Left ventricle myocardium inferior (tissue), 1 donor: ENCODE data around the gene EID3. TPM values are rescaled to one million over a fixed set of nuclear protein-coding genes. Genes with fewer than 3 reads are reported as not detected.
"Not testable (repeated sequence)": the region's sequence is repeated elsewhere in the genome, so short reads cannot be mapped to it uniquely, and the experiment has no call there.

Experiments
- DNase-seq: peaks from one replicate; pipeline ENCODE4 v3.0.0-alpha.2; 2020
- H3K27ac ChIP-seq: fragments of 200-600 bp; replicated peaks from 2 replicates; pipeline ENCODE4 v1.8.0; 2021
- H3K27me3 ChIP-seq: fragments of 200-600 bp; 2 replicates; pipeline ENCODE4 v1.8.0; 2021; ENCODE audit warnings: low read depth
- H3K36me3 ChIP-seq: fragments of 200-600 bp; 2 replicates; pipeline ENCODE4 v1.8.0; 2021
- H3K4me1 ChIP-seq: fragments of 200-600 bp; 2 replicates; pipeline ENCODE4 v1.8.0; 2021
- H3K4me3 ChIP-seq: fragments of 200-600 bp; 2 replicates; pipeline ENCODE4 v1.8.0; 2021; ENCODE audit warnings: mild to moderate bottlenecking, moderate library complexity
- H3K9me3 ChIP-seq: fragments of 200-600 bp; replicated peaks from 2 replicates; pipeline ENCODE4 v1.8.0; 2021
- CTCF ChIP-seq: fragments of 200-600 bp; IDR thresholded peaks from 2 replicates; pipeline ENCODE4 v1.8.0; 2021; ENCODE audit warnings: antibody characterized with exemption, mild to moderate bottlenecking, borderline replicate concordance
- intact Hi-C: fragments of 100-400 bp; cut with micrococcal nuclease; formaldehyde crosslinking; loops from one replicate; pipeline ENCODE4 v1.11.0; 2022
- total RNA-seq: library from RNA; stranded (reverse); fragmentation: NEBNext Ultra II Directional; extraction: Animal tissue kit (Norgen Biotek cat#: 25700); gene quantifications from one replicate; pipeline ENCODE4 v1.2.1, GENCODE V29; 2021
- donor health status: DM: no; HTN: yes; CAD: no; lungs with severe emphysema.

EID3 gene
- total RNA-seq, 1 donor from 2014 or later: 0.60 TPM

- Histone ChIP-seq H3K4me3 (no peak overlapping the region), H3K9me3 (no peaks in the 10 kb centered on the region), H3K27me3 (no peaks in the 10 kb centered on the region), H3K27ac (no peak overlapping the region), H3K36me3 (no peaks in the 10 kb centered on the region), H3K4me1 (no peaks in the 10 kb centered on the region)
- TF ChIP-seq CTCF: no peak
- intact Hi-C loops: no loop called here
- no peak for DNase-seq
These were observed 39.8 kb upstream of the EID3 start for GRCh38 chr12:104263580-104264358.

GRCh38 chr12:104265436-104265835, 38.1 kb upstream of the EID3 start:
- DNase-seq, H3K9me3 ChIP-seq, H3K4me1 ChIP-seq, H3K27me3 ChIP-seq, H3K27ac ChIP-seq, H3K4me3 ChIP-seq, H3K36me3 ChIP-seq, intact Hi-C loops: not testable (repeated sequence)

GRCh38 chr12:104272938-104273337, 30.6 kb upstream of the EID3 start:
- H3K4me3 ChIP-seq: no peak overlapping the region
- intact Hi-C loops: no loop called here

GRCh38 chr12:104273503-104273902, 30.0 kb upstream of the EID3 start:
- Histone ChIP-seq H3K36me3 (no peaks in the 10 kb centered on the region), H3K9me3 (no peaks in the 10 kb centered on the region), H3K27me3 (no peaks in the 10 kb centered on the region), H3K4me3 (no peak overlapping the region), H3K27ac (no peak overlapping the region), H3K4me1 (no peaks in the 10 kb centered on the region)
- DNase-seq: no peak
- TF ChIP-seq CTCF: no peak
- intact Hi-C loops: no loop called here

More at GRCh38 chr12:104272938-104273337, 30.6 kb upstream of the EID3 start:
- DNase-seq: no peak
- no peaks in the 10 kb centered on the region for H3K36me3 ChIP-seq
- H3K9me3 ChIP-seq: no peaks in the 10 kb centered on the region
- H3K27ac ChIP-seq: no peak overlapping the region
- H3K27me3 ChIP-seq: no peaks in the 10 kb centered on the region
- no peak for TF ChIP-seq CTCF
- no peaks in the 10 kb centered on the region for H3K4me1 ChIP-seq

GRCh38 chr12:104274811-104275210, 28.7 kb upstream of the EID3 start:
- Histone ChIP-seq H3K9me3 (no peaks in the 10 kb centered on the region), H3K4me3 (no peak overlapping the region), H3K36me3 (no peaks in the 10 kb centered on the region), H3K27ac (no peak overlapping the region), H3K4me1 (no peaks in the 10 kb centered on the region), H3K27me3 (no peaks in the 10 kb centered on the region)
- intact Hi-C loops: no loop called here
- TF ChIP-seq CTCF: no peak
- DNase-seq: no peak

DNA sequence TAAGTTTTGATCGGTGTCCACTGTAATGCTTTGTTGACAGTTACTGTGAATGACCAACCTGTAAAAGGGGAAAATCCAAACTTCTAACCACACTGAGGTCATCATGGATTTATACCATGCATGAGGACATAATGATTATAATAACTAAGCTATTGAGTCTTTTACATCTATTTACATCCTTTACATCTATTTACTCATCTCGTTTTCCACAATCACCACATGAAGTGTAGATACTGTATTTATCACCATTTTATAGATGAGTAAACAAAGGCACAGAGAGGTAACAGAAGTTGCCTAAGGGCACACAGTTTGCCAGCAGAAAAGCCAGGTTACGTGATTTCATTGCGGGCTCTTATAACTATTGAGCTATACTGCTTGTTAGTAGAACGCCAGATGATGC, 27.9 kb upstream of the EID3 start:
- Histone ChIP-seq H3K27me3 (no peaks in the 10 kb centered on the region), H3K36me3 (no peaks in the 10 kb centered on the region), H3K4me3 (no peak overlapping the region), H3K4me1 (no peaks in the 10 kb centered on the region), H3K9me3 (no peaks in the 10 kb centered on the region), H3K27ac (no peak overlapping the region)
- no peak for TF ChIP-seq CTCF
- intact Hi-C loops: no loop called here
- no peak for DNase-seq
